ENCODE results near the gene FAM43A.

GRCh38 chr3:194728986-194729385 is 43.3 kb downstream of the FAM43A start:
- TF ChIP-seq EZH2 (IDR thresholded peaks at IDR 0.05; ENCODE audit: low read length): no peak
- TF ChIP-seq CTCF (optimal IDR thresholded peaks at IDR 0.05 in 1 of 3, IDR thresholded peaks at IDR 0.05 in 1 of 3, conservative IDR thresholded peaks at IDR 0.05 in 1 of 3; ENCODE audit: extremely low read depth in 1 of 3, insufficient read depth in 2 of 3, low read length in 3 of 3): no peak

Data from keratinocyte (primary cell).